Measurements from ENCODE around the gene SMAD9.

SMAD9 gene

GRCh38 chr13:36919833-36920615, at the start of gene SMAD9:
TSS of gene SMAD9 (minus strand) at chr13:36920238. CDS start at chr13:36879689, 40,549 bp downstream.
- H3K4me3 ChIP-seq (replicated peaks; ENCODE audit: low read depth, low read length), result peak within 1 kb of the TSS; percentile 60
- TF ChIP-seq CTCF (IDR thresholded peaks at IDR 0.05; ENCODE audit: low read depth, low read length, missing control alignments), result no peak
- no peak for DNase-seq (ENCODE audit: extremely low read depth, low read depth)

DNA sequence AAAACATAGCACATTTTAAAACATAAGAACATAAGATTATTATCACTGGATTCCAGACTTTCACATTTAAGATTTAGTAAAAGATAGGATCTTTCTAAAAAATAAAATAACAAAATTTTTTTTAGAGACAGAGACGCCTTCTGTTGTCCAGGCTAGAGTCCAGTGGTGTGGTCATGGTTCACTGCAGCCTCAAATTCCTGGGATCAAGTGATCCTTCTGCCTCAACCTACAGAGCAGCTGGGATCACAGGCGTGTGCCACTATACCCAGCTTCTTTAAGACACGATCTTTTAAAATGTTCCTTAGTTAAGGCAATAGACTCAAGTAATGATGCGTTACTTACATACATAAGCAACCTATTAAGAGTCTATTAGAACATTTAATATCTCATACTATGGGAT, 46.4 kb upstream of the SMAD9 start:
- H3K4me3 ChIP-seq (replicated peaks; ENCODE audit: low read depth, low read length), result no peak overlapping the region
- no peak for DNase-seq (ENCODE audit: extremely low read depth, low read depth)
- TF ChIP-seq CTCF (IDR thresholded peaks at IDR 0.05; ENCODE audit: low read depth, low read length, missing control alignments), result no peak

GRCh38 chr13:36965767-36966166, 45.7 kb upstream of the SMAD9 start:
- H3K4me3 ChIP-seq (replicated peaks; ENCODE audit: low read depth, low read length), result no peak overlapping the region
- DNase-seq (ENCODE audit: extremely low read depth, low read depth), result peak; percentile 49
- TF ChIP-seq CTCF (IDR thresholded peaks at IDR 0.05; ENCODE audit: low read depth, low read length, missing control alignments), result no peak

DNA sequence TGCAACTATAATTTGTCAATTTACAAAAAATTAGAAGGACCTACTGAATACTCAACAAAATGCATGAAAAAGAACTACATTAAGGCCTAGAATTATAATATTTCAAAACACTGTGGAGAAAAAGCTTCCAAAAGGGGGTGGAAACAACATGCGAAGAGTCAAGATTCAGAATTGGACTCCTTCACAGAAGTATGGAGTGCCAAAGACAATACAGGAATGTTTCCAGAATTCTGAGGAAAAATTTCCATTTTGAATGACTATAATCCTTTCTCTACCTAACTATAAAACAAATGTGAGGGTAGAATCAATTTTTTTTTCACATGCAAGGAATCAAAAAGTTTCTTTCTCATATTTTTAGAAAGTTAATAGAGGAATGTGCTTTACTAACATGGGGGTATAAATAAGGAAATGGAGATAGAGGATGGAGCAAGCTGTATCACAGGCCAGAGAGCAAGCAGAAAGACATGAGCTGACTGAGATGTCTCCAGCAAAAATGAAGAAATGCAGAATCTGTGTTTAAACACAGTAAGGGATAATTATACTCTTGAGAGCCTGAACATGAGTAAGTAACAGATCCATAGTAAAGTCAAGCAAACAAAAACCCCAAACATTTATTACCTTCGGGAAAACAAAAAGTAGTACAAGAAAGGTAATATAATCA, 39.5 kb upstream of the SMAD9 start:
- DNase-seq (ENCODE audit: extremely low read depth, low read depth), result no peak
- TF ChIP-seq CTCF (IDR thresholded peaks at IDR 0.05; ENCODE audit: low read depth, low read length, missing control alignments), result no peak

DNA sequence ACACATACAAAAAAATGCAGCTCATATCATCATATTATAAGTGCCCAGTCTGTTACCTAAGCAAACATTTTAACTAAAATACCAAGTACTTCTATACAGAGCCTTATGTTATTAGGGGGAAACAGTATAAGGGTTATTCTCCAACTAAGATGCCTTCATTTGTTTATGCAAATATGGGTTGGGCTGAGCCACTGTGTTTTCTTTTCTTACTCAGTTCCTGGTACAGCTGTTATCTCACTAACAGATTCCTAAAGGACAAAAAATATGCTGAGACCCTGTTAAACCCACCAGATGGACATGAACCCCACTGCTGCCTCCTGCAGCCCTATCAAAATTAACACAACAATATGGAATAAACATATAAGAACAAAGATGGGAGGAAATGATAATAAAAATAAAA, 34.5 kb upstream of the SMAD9 start:
- H3K4me3 ChIP-seq (replicated peaks; ENCODE audit: low read depth, low read length), result no peak overlapping the region
- TF ChIP-seq CTCF (IDR thresholded peaks at IDR 0.05; ENCODE audit: low read depth, low read length, missing control alignments), result no peak
- no peak for DNase-seq (ENCODE audit: extremely low read depth, low read depth)

More for the DNA sequence above, 39.5 kb upstream of the SMAD9 start:
- H3K4me3 ChIP-seq (replicated peaks; ENCODE audit: low read depth, low read length), result no peak overlapping the region

DNA sequence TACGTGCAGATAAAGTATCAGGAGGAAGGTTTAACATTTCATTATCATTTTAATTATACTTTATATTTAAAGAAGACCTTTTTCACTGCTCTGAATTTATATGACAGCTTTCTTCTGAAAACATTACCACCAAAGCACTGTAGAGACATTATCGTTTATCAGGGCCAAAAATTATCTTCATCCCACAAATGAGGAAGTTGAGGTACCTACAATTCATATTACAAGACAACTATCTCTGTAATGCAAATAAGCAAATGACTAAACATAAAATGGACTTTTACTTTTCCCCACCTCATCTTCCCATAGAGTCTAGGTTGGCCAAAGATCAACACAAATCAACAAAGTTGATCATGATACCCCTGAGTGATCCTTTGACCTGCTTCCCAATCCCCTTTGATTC, 30.9 kb upstream of the SMAD9 start:
- no peak for DNase-seq (ENCODE audit: extremely low read depth, low read depth)
- H3K4me3 ChIP-seq (replicated peaks; ENCODE audit: low read depth, low read length), result no peak overlapping the region
- TF ChIP-seq CTCF (IDR thresholded peaks at IDR 0.05; ENCODE audit: low read depth, low read length, missing control alignments), result no peak
